IMR-90 (cell line): ENCODE results near the gene SLC26A11. TPM values are rescaled to one million over a fixed set of nuclear protein-coding genes. Genes with fewer than 3 reads are reported as not detected.

Source experiments
- ATAC-seq: fragments of 200-7000 bp; cut with Tn5 transposase; 2 replicates; pipeline ENCODE4 v1.9.1; 2020; ENCODE audit warnings: low read depth, mild to moderate bottlenecking, moderate library complexity
- Bru-seq: library from RNA; stranded (reverse); fragments of 400-500 nt; gene quantifications from one replicate; lab custom pipeline; 2021; lab: Mats Ljungman, UMichigan
- BruChase-seq, 2 experiments: library from RNA; stranded (reverse); fragments of 400-500 nt; gene quantifications; one replicate each; lab custom pipeline; 2021; lab: Mats Ljungman, UMichigan
- BruUV-seq: library from RNA; stranded (reverse); fragments of 400-500 nt; replicated peaks from 2 replicates; lab custom pipeline; 2021; lab: Mats Ljungman, UMichigan
- CTCF ChIA-PET: fragments of 300-600 bp; formaldehyde crosslinking; extraction: SDS; loops from one replicate; lab custom pipeline; 2021; ENCODE audit warnings: antibody characterized with exemption; lab: Yijun Ruan, JAX
- POLR2A ChIA-PET: fragments of 300-600 bp; sonication (Branson Sonifier 250); formaldehyde crosslinking; loops from one replicate; lab custom pipeline; 2022; ENCODE audit warnings: antibody characterized with exemption; ENCODE audit not compliant: unreplicated experiment; lab: Charles Lee
- DNase-seq: peaks from one replicate; pipeline ENCODE4 v3.0.0; 2013
- H2AFZ ChIP-seq: replicated peaks from 2 replicates; pipeline ENCODE3; 2013; ENCODE audit warnings: low read length, mild to moderate bottlenecking; ENCODE audit not compliant: poor library complexity
- H2AK5ac ChIP-seq: 2 replicates; pipeline ENCODE4 v1.6.1; 2013; ENCODE audit warnings: low read depth, low read length, inconsistent platforms
- H2AK9ac ChIP-seq: replicated peaks from 2 replicates; pipeline ENCODE3; 2013; ENCODE audit warnings: mild to moderate bottlenecking, low read depth, low read length, moderate library complexity; ENCODE audit not compliant: poor library complexity
- H2BK120ac ChIP-seq: 2 replicates; pipeline ENCODE4 v1.6.1; 2013; ENCODE audit warnings: low read depth, low read length, inconsistent platforms
- H2BK15ac ChIP-seq: 3 replicates; pipeline ENCODE4 v1.6.1; 2013; ENCODE audit warnings: low read depth, low read length, inconsistent platforms
- H2BK20ac ChIP-seq: 2 replicates; pipeline ENCODE4 v1.6.1; 2013; ENCODE audit warnings: low read depth, mild to moderate bottlenecking, inconsistent platforms, low read length, moderate library complexity
- H2BK5ac ChIP-seq: 2 replicates; pipeline ENCODE4 v1.6.1; 2013; ENCODE audit warnings: mild to moderate bottlenecking, low read depth, low read length, inconsistent platforms; ENCODE audit not compliant: poor library complexity, severe bottlenecking
- H3K14ac ChIP-seq: replicated peaks from 2 replicates; pipeline ENCODE4 v1.6.1; 2013; ENCODE audit warnings: low read depth, low read length, inconsistent platforms
- H3K18ac ChIP-seq: 2 replicates; pipeline ENCODE4 v1.6.1; 2013; ENCODE audit warnings: low read depth, low read length, control low read depth
- H3K23ac ChIP-seq: 2 replicates; pipeline ENCODE4 v1.6.1; 2013; ENCODE audit warnings: low read depth, low read length, inconsistent platforms
- H3K27ac ChIP-seq: 2 replicates; pipeline ENCODE4 v1.5.1; 2013; ENCODE audit warnings: mild to moderate bottlenecking, control low read depth, low read length; ENCODE audit not compliant: insufficient read depth
- H3K27me3 ChIP-seq: 2 replicates; pipeline ENCODE4 v1.6.1; 2013; ENCODE audit warnings: low read length; ENCODE audit not compliant: control insufficient read depth, insufficient read depth
- H3K36me3 ChIP-seq: 2 replicates; pipeline ENCODE4 v1.6.1; 2013; ENCODE audit warnings: low read length, mixed read lengths; ENCODE audit not compliant: control insufficient read depth, insufficient read depth
- H3K4ac ChIP-seq: 2 replicates; pipeline ENCODE4 v1.6.1; 2013; ENCODE audit warnings: low read depth, low read length, inconsistent platforms
- H3K4me1 ChIP-seq: 2 replicates; pipeline ENCODE4 v1.6.1; 2013; ENCODE audit warnings: low read length, mixed read lengths; ENCODE audit not compliant: control insufficient read depth, insufficient read depth
- H3K4me2 ChIP-seq: 2 replicates; pipeline ENCODE4 v1.6.1; 2013; ENCODE audit warnings: low read depth, mild to moderate bottlenecking, control low read depth, low read length, moderate library complexity
- H3K4me3 ChIP-seq: 2 replicates; pipeline ENCODE4 v1.5.1; 2013; ENCODE audit warnings: low read depth, mild to moderate bottlenecking, control low read depth, low read length, moderate library complexity; ENCODE audit not compliant: insufficient read depth
- H3K56ac ChIP-seq: 2 replicates; pipeline ENCODE4 v1.6.1; 2013; ENCODE audit warnings: low read length, inconsistent platforms; ENCODE audit not compliant: insufficient read depth; ENCODE audit errors: extremely low read depth
- H3K79me1 ChIP-seq, 2 experiments: 2 replicates each; pipeline ENCODE4 v1.6.1; 2013; ENCODE audit warnings: low read length in 2 of 2, inconsistent platforms in 1 of 2, low read depth in 1 of 2
- H3K9ac ChIP-seq: 2 replicates; pipeline ENCODE4 v1.6.1; 2013; ENCODE audit warnings: low read depth, low read length, control low read depth
- H3K9me1 ChIP-seq: 2 replicates; pipeline ENCODE4 v1.6.1; 2013; ENCODE audit warnings: low read length, inconsistent platforms; ENCODE audit not compliant: insufficient read depth
- H3K9me3 ChIP-seq: 2 replicates; pipeline ENCODE4 v1.6.1; 2013; ENCODE audit warnings: low read length; ENCODE audit not compliant: control insufficient read depth, insufficient read depth
- H4K20me1 ChIP-seq: 2 replicates; pipeline ENCODE4 v1.6.1; 2013; ENCODE audit warnings: low read length, inconsistent platforms; ENCODE audit not compliant: insufficient read depth
- H4K5ac ChIP-seq: 2 replicates; pipeline ENCODE4 v1.6.1; 2013; ENCODE audit warnings: mild to moderate bottlenecking, low read depth, low read length, control low read depth
- H4K8ac ChIP-seq, 2 experiments: 2 replicates each; pipeline ENCODE4 v1.6.1; 2013; ENCODE audit warnings: low read depth in 2 of 2, low read length in 2 of 2, control low read depth in 1 of 2, inconsistent platforms in 1 of 2
- H4K91ac ChIP-seq: 2 replicates; pipeline ENCODE4 v1.6.1; 2013; ENCODE audit warnings: low read depth, low read length, inconsistent platforms; ENCODE audit not compliant: insufficient read depth
- BHLHE40 ChIP-seq: fragments of 150-350 bp; IDR thresholded peaks from 2 replicates; pipeline ENCODE4 v1.6.1; 2016; ENCODE audit warnings: mild to moderate bottlenecking, low read depth, low read length
- CHD1 ChIP-seq: IDR thresholded peaks from 2 replicates; pipeline ENCODE4 v1.6.1; 2012; ENCODE audit warnings: low read depth, low read length, improper control_type of control experiment
- ELK1 ChIP-seq: fragments of 150-350 bp; IDR thresholded peaks from 2 replicates; pipeline ENCODE4 v1.6.1; 2016; ENCODE audit warnings: low read depth, mild to moderate bottlenecking, low read length, moderate library complexity, borderline replicate concordance
- FOS ChIP-seq: fragments of 150-350 bp; IDR thresholded peaks from 2 replicates; pipeline ENCODE4 v1.6.1; 2016; ENCODE audit warnings: low read depth, low read length
- MAFK ChIP-seq: IDR thresholded peaks from 2 replicates; pipeline ENCODE4 v1.6.1; 2012; ENCODE audit warnings: low read depth, low read length, improper control_type of control experiment
- MAZ ChIP-seq: IDR thresholded peaks from 2 replicates; pipeline ENCODE4 v1.6.1; 2012; ENCODE audit warnings: low read depth, mild to moderate bottlenecking, low read length, improper control_type of control experiment, moderate library complexity, borderline replicate concordance
- MXI1 ChIP-seq: IDR thresholded peaks from 2 replicates; pipeline ENCODE4 v1.6.1; 2012; ENCODE audit warnings: low read depth, mild to moderate bottlenecking, low read length, moderate library complexity, borderline replicate concordance
- POLR2A ChIP-seq: IDR thresholded peaks from 2 replicates; pipeline ENCODE4 v1.6.1; 2012; ENCODE audit warnings: mild to moderate bottlenecking, low read depth, low read length
- RAD21 ChIP-seq: IDR thresholded peaks from 2 replicates; pipeline ENCODE4 v1.6.1; 2012; ENCODE audit warnings: low read length, improper control_type of control experiment
- RCOR1 ChIP-seq: IDR thresholded peaks from 2 replicates; pipeline ENCODE4 v1.6.1; 2012; ENCODE audit warnings: mild to moderate bottlenecking, low read length, improper control_type of control experiment; ENCODE audit not compliant: insufficient replicate concordance
- RFX5 ChIP-seq: IDR thresholded peaks from 2 replicates; pipeline ENCODE4 v1.8.0; 2012; ENCODE audit warnings: low read depth, mild to moderate bottlenecking, low read length, moderate library complexity
- SMC3 ChIP-seq: fragments of 150-350 bp; IDR thresholded peaks from 2 replicates; pipeline ENCODE4 v1.6.1; 2016; ENCODE audit warnings: low read depth, mild to moderate bottlenecking, antibody characterized with exemption, low read length, moderate library complexity
- USF2 ChIP-seq: fragments of 150-350 bp; IDR thresholded peaks from 2 replicates; pipeline ENCODE4 v1.6.1; 2017; ENCODE audit warnings: mild to moderate bottlenecking, antibody characterized with exemption, low read length, low read depth
- WGBS, 2 experiments: methylation state at CpG; one replicate each; pipeline versions ENCODE4 v1.1.5 to v1.1.7; 2013; ENCODE audit warnings: missing lambda C conversion rate in 2 of 2; ENCODE audit not compliant: insufficient read length in 1 of 2; ENCODE audit errors: extremely low coverage in 2 of 2; 5-methylcytosine and 5-hydroxymethylcytosine counted together
- dilution Hi-C: fragments of 300-500 bp; cut with HindIII; formaldehyde crosslinking; loops from one replicate; pipeline ENCODE4 v1.14.3; 2018; ENCODE audit warnings: low sequenced_read_pairs; ENCODE audit not compliant: unreplicated experiment
- in situ Hi-C: fragments of 300-500 bp; cut with MboI; formaldehyde crosslinking; loops from 3 replicates; pipeline ENCODE4 v1.14.3; 2019; ENCODE audit warnings: low sequenced_read_pairs, inconsistent platforms, mixed read lengths
- intact Hi-C: fragments of 100-400 bp; cut with micrococcal nuclease; formaldehyde crosslinking; loops from 2 replicates; pipeline ENCODE4 v1.10.0; 2022
- long read RNA-seq: library from polyadenylated mRNA; unstranded; transcript quantifications from one replicate; pipeline ENCODE4 v2.0.0, GENCODE V29; 2021; ENCODE audit not compliant: unreplicated experiment
- polyA plus RNA-seq, 3 experiments: library from polyadenylated mRNA; depleted of rRNA; stranded (reverse); fragments of >200 nt; gene quantifications; 2 replicates each; pipeline ENCODE4 v1.2.3, GENCODE V29; 2012; ENCODE audit warnings: low replicate concordance in 1 of 3
- total RNA-seq: library from RNA; depleted of rRNA; stranded (reverse); fragments of >200 nt; gene quantifications from 2 replicates; pipeline ENCODE4 v1.2.3, GENCODE V29; 2012; rRNA removed

Gene SLC26A11
- total RNA-seq (2.2 and 3.2 TPM in 2 replicates), polyA plus RNA-seq (2012; rRNA removed) (15.6 and 17.2 TPM in 2 replicates), Bru-seq, nascent RNA (percentile 68 among the genes with signal in this experiment), BruChase-seq, experiment 1, labeled RNA remaining after a 6-hour chase (percentile 75 among the genes with signal in this experiment), BruChase-seq, experiment 2, labeled RNA remaining after a 2-hour chase (percentile 75 among the genes with signal in this experiment)
- polyA plus RNA-seq (2012; cell fraction: cytosol; rRNA removed): 7.8 and 15.2 TPM in 2 replicates
- 43.1 and 103 TPM in 2 replicates for polyA plus RNA-seq (2012; cell fraction: nucleus; rRNA removed; ENCODE audit: low replicate concordance)
- long read RNA-seq, transcript SLC26A11-201 (18 exons, 2,885 nt): major isoform, 7 of 29 reads
- long read RNA-seq, partial matches to known transcripts: 12 of 29 reads
- long read RNA-seq, other reads (novel, unspliced or antisense): 10 of 29 reads

DNA sequence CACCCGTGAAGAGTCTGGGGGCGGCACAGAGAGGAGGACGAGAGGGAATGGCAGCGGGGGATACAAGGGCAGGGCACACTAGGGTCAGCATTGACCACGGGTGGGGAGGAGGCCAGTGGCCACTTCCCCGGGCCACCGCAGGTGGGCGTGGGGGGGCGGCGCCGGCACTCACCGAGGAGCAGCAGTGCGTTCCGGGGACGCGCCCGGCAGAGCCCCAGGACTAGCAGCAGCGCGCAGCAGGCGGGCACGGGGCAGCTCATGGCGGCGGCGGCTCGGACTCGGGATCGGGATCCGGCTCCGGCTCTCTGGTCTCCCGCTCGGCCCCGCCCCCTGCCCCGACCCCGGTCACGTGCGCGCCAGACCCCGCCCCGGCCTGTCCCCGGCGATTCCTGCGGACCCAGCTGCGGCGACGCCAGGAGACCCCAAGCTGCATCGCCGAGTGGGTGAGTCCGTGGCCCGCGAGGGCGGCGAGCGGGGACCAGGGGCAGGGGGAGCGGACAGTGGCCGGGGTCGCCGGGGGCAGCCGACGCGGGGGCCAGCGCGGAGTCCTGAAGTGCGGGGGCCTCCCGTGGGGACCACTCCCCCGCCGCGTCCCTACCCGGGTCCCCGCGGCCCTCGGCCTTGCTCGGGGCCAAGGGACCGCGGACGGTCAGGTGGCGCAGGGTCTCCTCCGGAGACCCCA, at the start of gene SLC26A11, which contains the start of gene SGSH:
Gene SLC26A11 (plus strand): TSS at position 374 of the 682 bp plus-strand sequence. CDS start 1,134 bp downstream, outside the sequence.
Gene SGSH (minus strand): TSS at position 280 of the 682 bp plus-strand sequence. CDS start 20 bp downstream, at position 260.
- peak within 1 kb of the TSS; percentile 52 for H2BK5ac ChIP-seq
- 0 out of 2 replicates have a peak within 1 kb of the TSS, but pooled peaks have one; percentile 28 for H2BK20ac ChIP-seq
- intact Hi-C loops (loop anchor here (5.0 kb wide), 1 partner anchor 42 kb away; the partner anchor contains the start of gene RNF213), dilution Hi-C loops (no loop called here), in situ Hi-C loops (no loop called here)
- peaks cover 22 to 65% of the 10 kb centered on the region in 2 experiments for H3K79me1 ChIP-seq
- WGBS, 2 experiments: 1% methylated on average over 41 of the region's 77 CpGs; no CpG with 5 or more reads in 1 of the 2 experiments
- no peak within 1 kb of the TSS; the same call in 2 of the 3 replicates for H2BK15ac ChIP-seq
- H3K56ac ChIP-seq: peak within 1 kb of the TSS; percentile 34
- peak within 1 kb of the TSS; percentile 67 for H3K27ac ChIP-seq
- peak within 1 kb of the TSS; percentile 50; the same call in 1 of the 2 replicates for H4K91ac ChIP-seq
- H3K18ac ChIP-seq: peak within 1 kb of the TSS; percentile 12
- H2AK9ac ChIP-seq: peak within 1 kb of the TSS; percentile 97
- peak within 1 kb of the TSS; percentile 32 to 37; a peak in 1 of 4 replicates for H4K8ac ChIP-seq
- H3K4me1 ChIP-seq: peaks cover 6% of the 10 kb centered on the region; the same call in 1 of the 2 replicates
- peak within 1 kb of the TSS; percentile 67 for H3K4me3 ChIP-seq
- H4K20me1 ChIP-seq: peaks cover 30% of the 10 kb centered on the region
- H3K9ac ChIP-seq: peak within 1 kb of the TSS; percentile 78
- H3K9me3 ChIP-seq: no peaks in the 10 kb centered on the region
- peak within 1 kb of the TSS; percentile 16 for H4K5ac ChIP-seq
- CTCF ChIA-PET: no interaction called here
- TF ChIP-seq RFX5 (no peak), CHD1 (no peak), ELK1 (no peak), FOS (no peak), USF2 (peak; percentile 83), POLR2A (no peak), MAZ (no peak), MAFK (no peak), RAD21 (no peak), RCOR1 (no peak), MXI1 (peak; percentile 46; the same call in 1 of the 2 replicates), SMC3 (no peak), BHLHE40 (peak; percentile 36; the same call in 1 of the 2 replicates)
- H3K23ac ChIP-seq: peak within 1 kb of the TSS; percentile 39
- peak within 1 kb of the TSS; percentile 76 for H2AK5ac ChIP-seq
- H3K14ac ChIP-seq: peak within 1 kb of the TSS; percentile 71
- H3K36me3 ChIP-seq: peaks cover 30% of the 10 kb centered on the region
- no peaks in the 10 kb centered on the region for H3K27me3 ChIP-seq
- no TSS peak for BruUV-seq
- H2BK120ac ChIP-seq: peak within 1 kb of the TSS; percentile 44; the same call in 1 of the 2 replicates
- POLR2A ChIA-PET: interaction anchor here (0.6 kb wide), 1 partner anchor 72 kb away, joined by 7 read pairs; no protein-coding TSS in a partner anchor
- DNase-seq (peak; percentile 45), ATAC-seq (peak; percentile 92)
- peak within 1 kb of the TSS; percentile 70 for H3K4ac ChIP-seq
- peak within 1 kb of the TSS; percentile 83 for H3K4me2 ChIP-seq
- peaks cover 30% of the 10 kb centered on the region for H3K9me1 ChIP-seq
- H2AFZ ChIP-seq: peak within 1 kb of the TSS; percentile 95
